ENCODE data around the gene STX18. TPM values are rescaled to one million over a fixed set of nuclear protein-coding genes. Genes with fewer than 3 reads are reported as not detected.
A peak's percentile ranks its signal among the peaks of the same experiment; 100 is the strongest.
"Not testable (repeated sequence)": the region's sequence is repeated elsewhere in the genome, so short reads cannot be mapped to it uniquely, and the experiment has no call there.

Gene STX18
- total RNA-seq, 1 donor from 2014 or later: 36.7 TPM

DNA sequence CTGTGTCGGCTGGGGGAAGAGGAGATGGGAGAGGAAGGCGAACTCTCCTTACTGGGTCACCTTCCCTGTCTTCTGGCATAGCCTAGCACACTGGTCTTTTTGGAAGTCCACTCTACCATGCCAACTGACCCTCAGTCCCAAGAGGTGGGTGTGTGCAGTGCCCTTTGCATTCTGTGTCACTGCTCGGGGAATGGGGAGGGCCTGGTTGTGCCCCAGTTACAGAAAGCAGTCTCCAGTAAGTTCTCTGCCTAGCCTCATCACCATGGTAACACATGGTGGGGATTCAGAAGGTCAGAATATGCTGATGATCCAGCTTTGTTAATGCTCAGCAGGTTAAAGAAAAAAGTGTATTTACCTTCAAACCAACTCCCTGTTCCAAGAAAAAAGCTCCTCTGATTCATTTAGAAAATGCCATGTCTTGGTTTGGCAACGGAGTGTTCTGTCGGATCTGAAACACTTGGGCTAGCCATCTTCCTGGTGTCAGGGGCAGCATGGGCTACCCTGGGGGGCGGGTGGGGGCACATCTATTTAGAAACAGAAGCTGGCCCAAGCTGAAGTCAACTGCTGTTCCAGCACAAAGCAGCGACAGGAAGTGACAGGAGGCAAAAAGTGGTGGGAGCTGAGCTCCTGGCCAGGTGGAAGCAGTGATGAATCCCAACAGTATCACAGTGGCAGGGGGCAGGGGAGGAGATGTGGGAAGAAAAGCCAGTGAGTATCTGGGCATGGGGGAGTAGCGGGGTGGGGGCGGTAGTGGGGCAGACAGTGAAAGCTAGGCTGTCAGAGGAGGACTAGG lies 117.9 kb downstream of the STX18 start:
- H3K36me3 Mint-ChIP-seq: peaks cover 11% of the 10 kb centered on the region
- H3K27me3 Mint-ChIP-seq: no peaks in the 10 kb centered on the region
- DNase-seq (ENCODE audit: extremely low spot score, unreplicated experiment): peak; percentile 36
- peaks cover 18% of the 10 kb centered on the region for H3K4me1 Mint-ChIP-seq (ENCODE audit: unreplicated experiment)
- no peak overlapping the region for H3K27ac Mint-ChIP-seq
- H3K4me3 Mint-ChIP-seq: no peak overlapping the region
- TF ChIP-seq, protein P1, sequence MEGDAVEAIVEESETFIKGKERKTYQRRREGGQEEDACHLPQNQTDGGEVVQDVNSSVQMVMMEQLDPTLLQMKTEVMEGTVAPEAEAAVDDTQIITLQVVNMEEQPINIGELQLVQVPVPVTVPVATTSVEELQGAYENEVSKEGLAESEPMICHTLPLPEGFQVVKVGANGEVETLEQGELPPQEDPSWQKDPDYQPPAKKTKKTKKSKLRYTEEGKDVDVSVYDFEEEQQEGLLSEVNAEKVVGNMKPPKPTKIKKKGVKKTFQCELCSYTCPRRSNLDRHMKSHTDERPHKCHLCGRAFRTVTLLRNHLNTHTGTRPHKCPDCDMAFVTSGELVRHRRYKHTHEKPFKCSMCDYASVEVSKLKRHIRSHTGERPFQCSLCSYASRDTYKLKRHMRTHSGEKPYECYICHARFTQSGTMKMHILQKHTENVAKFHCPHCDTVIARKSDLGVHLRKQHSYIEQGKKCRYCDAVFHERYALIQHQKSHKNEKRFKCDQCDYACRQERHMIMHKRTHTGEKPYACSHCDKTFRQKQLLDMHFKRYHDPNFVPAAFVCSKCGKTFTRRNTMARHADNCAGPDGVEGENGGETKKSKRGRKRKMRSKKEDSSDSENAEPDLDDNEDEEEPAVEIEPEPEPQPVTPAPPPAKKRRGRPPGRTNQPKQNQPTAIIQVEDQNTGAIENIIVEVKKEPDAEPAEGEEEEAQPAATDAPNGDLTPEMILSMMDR (conservative IDR thresholded peaks at IDR 0.05): no peak
- no peaks in the 10 kb centered on the region for H3K9me3 Mint-ChIP-seq

DNA sequence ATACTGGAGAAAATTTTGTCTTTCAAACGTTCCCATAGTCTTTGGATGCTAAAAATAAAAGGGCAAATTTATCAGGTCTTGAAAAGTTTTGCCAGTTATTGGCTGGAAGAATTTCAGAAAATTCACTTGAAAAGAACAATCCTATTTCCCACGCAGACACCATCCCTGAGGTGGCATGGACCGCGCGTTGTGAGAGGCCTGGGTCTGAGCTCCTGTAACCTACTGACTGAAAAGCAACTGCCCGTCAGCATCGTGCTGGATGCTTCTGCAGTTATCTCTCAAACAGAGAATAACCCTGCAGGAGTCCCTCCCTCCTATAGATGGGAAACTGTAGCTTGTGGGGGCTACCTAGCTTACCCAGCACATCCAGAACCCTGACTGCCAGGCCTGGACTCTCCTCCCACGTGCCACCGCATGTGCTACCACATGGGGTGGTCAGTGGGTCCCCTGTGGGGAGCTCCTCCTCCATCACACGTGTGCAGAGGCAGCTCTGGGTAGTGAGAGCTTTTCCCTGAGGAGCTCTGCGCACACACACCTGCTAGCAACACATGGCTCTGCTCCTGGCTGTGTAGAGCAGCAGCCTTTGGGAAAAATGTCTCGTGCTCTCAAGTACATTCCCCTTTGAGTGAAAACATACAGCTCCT lies 118.9 kb downstream of the STX18 start:
- H3K36me3 Mint-ChIP-seq: peaks cover 16% of the 10 kb centered on the region
- H3K27me3 Mint-ChIP-seq: no peaks in the 10 kb centered on the region
- peaks cover 21% of the 10 kb centered on the region for H3K4me1 Mint-ChIP-seq (ENCODE audit: unreplicated experiment)
- no peaks in the 10 kb centered on the region for H3K9me3 Mint-ChIP-seq
- H3K27ac Mint-ChIP-seq: no peak overlapping the region
- H3K4me3 Mint-ChIP-seq: no peak overlapping the region
- peak; percentile 51 for DNase-seq (ENCODE audit: extremely low spot score, unreplicated experiment)
- TF ChIP-seq, protein P1 (conservative IDR thresholded peaks at IDR 0.05): no peak

DNA sequence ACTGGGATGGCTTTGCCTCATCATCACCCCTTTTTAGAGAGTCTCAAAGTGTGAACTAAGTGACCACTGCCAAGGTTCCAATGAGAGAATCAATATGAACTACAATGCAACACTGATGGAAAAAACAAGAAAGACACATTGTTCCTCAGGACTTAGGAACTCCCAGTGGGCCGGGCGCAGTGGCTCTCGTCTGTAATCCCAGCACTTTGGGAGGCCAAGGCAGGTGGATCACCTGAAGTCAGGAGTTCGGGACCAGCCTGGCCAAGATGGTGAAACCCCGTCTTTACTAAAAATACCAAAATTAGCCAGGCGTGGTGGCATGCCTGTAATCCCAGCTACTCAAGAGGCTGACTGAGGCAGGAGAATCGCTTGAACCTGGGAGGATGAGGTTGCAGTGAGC lies 119.7 kb downstream of the STX18 start:
- H3K4me3 Mint-ChIP-seq, H3K27ac Mint-ChIP-seq, H3K27me3 Mint-ChIP-seq, H3K9me3 Mint-ChIP-seq: not testable (repeated sequence)
- Mint-ChIP-seq H3K36me3 (peaks cover 16% of the 10 kb centered on the region), H3K4me1 (ENCODE audit: unreplicated experiment) (peaks cover 14% of the 10 kb centered on the region)
- peak; percentile 32 for DNase-seq (ENCODE audit: extremely low spot score, unreplicated experiment)

DNA sequence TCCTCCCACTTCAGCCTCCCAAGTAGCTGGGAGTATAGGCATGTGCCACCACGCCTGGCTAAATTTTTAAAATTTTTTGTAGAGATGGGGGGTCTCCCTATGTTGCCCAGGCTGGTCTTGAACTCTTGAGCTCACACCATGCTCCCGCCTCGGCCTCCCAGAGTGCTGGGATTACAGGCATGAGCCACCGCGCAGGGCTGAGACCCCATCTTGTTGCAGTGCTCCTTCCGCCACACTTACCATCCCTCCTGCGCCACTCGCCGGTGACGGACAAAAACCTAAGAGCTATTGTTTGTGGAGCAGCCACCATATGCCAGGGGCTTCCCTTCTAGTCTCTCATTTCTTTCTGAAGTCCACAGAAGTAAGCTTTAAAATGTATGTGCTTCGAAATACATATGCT lies 120.5 kb downstream of the STX18 start:
- TF ChIP-seq, protein P1 (conservative IDR thresholded peaks at IDR 0.05): no peak
- H3K36me3 Mint-ChIP-seq: peaks cover 19% of the 10 kb centered on the region
- no peak overlapping the region for H3K4me3 Mint-ChIP-seq
- H3K27me3 Mint-ChIP-seq: no peaks in the 10 kb centered on the region
- DNase-seq (ENCODE audit: extremely low spot score, unreplicated experiment): peak; percentile 47
- no peak overlapping the region for H3K27ac Mint-ChIP-seq
- H3K9me3 Mint-ChIP-seq: no peaks in the 10 kb centered on the region
- peaks cover 7% of the 10 kb centered on the region for H3K4me1 Mint-ChIP-seq (ENCODE audit: unreplicated experiment)

DNA sequence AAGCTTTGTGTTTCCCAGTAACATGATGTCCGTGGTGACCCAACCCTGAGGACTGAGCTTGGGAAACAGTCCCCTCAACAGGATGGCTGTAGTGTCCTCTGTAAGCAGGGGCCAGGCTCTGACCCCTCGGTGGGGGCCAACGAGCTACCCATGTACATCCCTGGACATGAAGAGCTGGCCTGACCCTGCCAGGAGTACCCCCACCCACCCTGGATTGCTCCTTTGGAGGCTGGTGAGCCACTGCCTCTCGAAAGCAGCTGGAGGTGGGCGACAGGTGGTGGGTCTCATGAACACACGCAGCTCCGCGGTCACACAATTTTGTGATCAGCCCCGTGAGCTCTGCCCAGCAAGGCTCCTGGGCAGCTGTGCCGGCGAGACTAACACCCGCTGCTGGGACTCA lies 121.4 kb downstream of the STX18 start:
- TF ChIP-seq, protein P1 (conservative IDR thresholded peaks at IDR 0.05): no peak
- DNase-seq (ENCODE audit: extremely low spot score, unreplicated experiment): peak; percentile 53
- Mint-ChIP-seq H3K4me1 (ENCODE audit: unreplicated experiment) (peaks cover 4% of the 10 kb centered on the region), H3K36me3 (peaks cover 19% of the 10 kb centered on the region), H3K4me3 (no peak overlapping the region), H3K27me3 (no peaks in the 10 kb centered on the region), H3K9me3 (no peaks in the 10 kb centered on the region), H3K27ac (no peak overlapping the region)

DNA sequence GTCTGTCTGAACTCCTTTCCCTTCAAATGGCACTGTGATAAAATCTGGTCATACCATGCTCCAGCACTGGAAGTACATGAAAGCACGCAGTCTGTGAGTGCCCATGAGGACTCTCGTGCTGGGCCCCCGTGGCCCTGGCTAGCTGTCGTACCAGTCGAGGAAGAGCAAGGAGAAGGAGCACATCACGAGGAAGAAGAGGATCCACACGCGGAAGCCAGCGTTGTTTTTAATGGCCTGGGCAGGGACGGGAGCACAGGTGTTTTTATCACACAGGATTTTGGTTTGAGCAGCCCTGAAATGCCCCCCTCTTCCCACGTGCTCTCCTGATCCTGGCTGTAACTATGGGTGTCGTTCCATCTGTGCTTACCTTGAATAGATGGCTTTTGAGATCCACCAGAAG lies 122.0 kb downstream of the STX18 start:
- H3K4me3 Mint-ChIP-seq: no peak overlapping the region
- no peak overlapping the region for H3K27ac Mint-ChIP-seq
- H3K36me3 Mint-ChIP-seq: peaks cover 19% of the 10 kb centered on the region
- DNase-seq (ENCODE audit: extremely low spot score, unreplicated experiment): no peak
- H3K4me1 Mint-ChIP-seq (ENCODE audit: unreplicated experiment): peaks cover 4% of the 10 kb centered on the region
- TF ChIP-seq, protein P1 (conservative IDR thresholded peaks at IDR 0.05): no peak
- H3K27me3 Mint-ChIP-seq: no peaks in the 10 kb centered on the region
- H3K9me3 Mint-ChIP-seq: no peaks in the 10 kb centered on the region
